Lower lobe of right lung (tissue), 2 donors: ENCODE data around the gene COL23A1. TPM values are rescaled to one million over a fixed set of nuclear protein-coding genes. Genes with fewer than 3 reads are reported as not detected.

ENCODE experiments used
- ATAC-seq, 2 donors: fragments of 200-7000 bp; cut with Tn5 transposase; one replicate each; pipeline ENCODE4 v1.9.1; 2020 to 2022; ENCODE audit warnings: mild to moderate bottlenecking in 2 of 2, moderate library complexity in 2 of 2
- DNase-seq: peaks from one replicate; pipeline ENCODE4 v3.0.0-alpha.2; 2020
- H3K27ac ChIP-seq: fragments of 200-600 bp; one replicate; pipeline ENCODE4 v1.8.0; 2022
- H3K27me3 ChIP-seq: fragments of 200-600 bp; one replicate; pipeline ENCODE4 v1.8.0; 2022; ENCODE audit warnings: low read depth
- H3K36me3 ChIP-seq: fragments of 200-600 bp; one replicate; pipeline ENCODE4 v1.8.0; 2022; ENCODE audit warnings: mild to moderate bottlenecking
- H3K4me1 ChIP-seq: fragments of 200-600 bp; one replicate; pipeline ENCODE4 v1.8.0; 2022
- H3K4me3 ChIP-seq: fragments of 200-600 bp; one replicate; pipeline ENCODE4 v1.8.0; 2022; ENCODE audit warnings: mild to moderate bottlenecking
- H3K9me3 ChIP-seq: fragments of 200-600 bp; one replicate; pipeline ENCODE4 v1.8.0; 2022
- CTCF ChIP-seq: fragments of 200-600 bp; IDR thresholded peaks from one replicate; pipeline ENCODE4 v1.8.0; 2022; ENCODE audit warnings: antibody characterized with exemption, mild to moderate bottlenecking
- intact Hi-C: fragments of 100-400 bp; cut with DNase I; formaldehyde crosslinking; loops from one replicate; pipeline ENCODE4 v1.11.0; 2022
- total RNA-seq: library from RNA; stranded (reverse); fragmentation: NEBNext Ultra II Directional; extraction: Animal tissue kit (Norgen Biotek cat#: 25700); gene quantifications from one replicate; pipeline ENCODE4 v1.2.1, GENCODE V29; 2021
- donor health status: DM: no; HTN: yes; CAD: no; lungs with severe emphysema.

COL23A1 gene
- total RNA-seq, 1 donor from 2014 or later, result 1.2 TPM

- Histone ChIP-seq H3K4me3 (no peak overlapping the region), H3K4me1 (no peaks in the 10 kb centered on the region), H3K9me3 (no peaks in the 10 kb centered on the region), H3K27me3 (no peaks in the 10 kb centered on the region), H3K36me3 (no peaks in the 10 kb centered on the region), H3K27ac (no peak overlapping the region)
- TF ChIP-seq CTCF, result no peak
- intact Hi-C loops, result no loop called here
- peak; percentile 35 for DNase-seq
- no peak for ATAC-seq
Measured at GRCh38 chr5:178310130-178310865, 279.9 kb downstream of the COL23A1 start.

GRCh38 chr5:178309271-178310013 lies 280.8 kb downstream of the COL23A1 start:
- DNase-seq (peak; percentile 36), ATAC-seq (no peak)
- no peak for TF ChIP-seq CTCF
- Histone ChIP-seq H3K4me1 (no peaks in the 10 kb centered on the region), H3K27ac (no peak overlapping the region), H3K27me3 (no peaks in the 10 kb centered on the region), H3K36me3 (no peaks in the 10 kb centered on the region), H3K9me3 (no peaks in the 10 kb centered on the region), H3K4me3 (no peak overlapping the region)
- intact Hi-C loops, result no loop called here

DNA sequence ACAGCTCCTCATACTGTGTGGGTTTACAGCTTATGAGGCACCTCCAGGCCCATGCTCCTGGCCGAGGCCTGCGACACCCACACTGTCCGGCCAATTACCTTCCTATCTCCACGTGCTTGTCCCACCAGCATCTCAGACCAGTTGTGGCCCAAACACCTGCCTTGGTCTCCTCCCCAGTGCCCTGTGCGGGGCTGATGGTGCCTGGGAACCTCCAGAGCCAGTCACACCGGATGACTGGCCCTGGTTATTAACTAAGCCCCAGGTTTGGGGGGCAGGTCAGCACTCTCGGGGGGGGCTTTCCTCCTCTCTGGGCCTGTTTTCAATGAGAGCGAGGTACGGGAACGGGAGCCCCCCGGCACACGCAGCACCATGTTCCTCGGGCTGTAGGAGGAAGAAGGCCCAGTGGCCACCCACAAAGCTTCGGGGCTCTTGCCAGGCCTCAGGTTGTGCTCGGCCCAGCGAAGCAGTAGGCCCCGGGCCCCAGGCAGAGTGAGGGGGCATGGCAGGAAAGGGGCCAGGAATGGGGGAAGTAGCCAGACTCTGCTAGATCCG lies 281.6 kb downstream of the COL23A1 start:
- DNase-seq (peak; percentile 27), ATAC-seq (no peak)
- Histone ChIP-seq H3K4me3 (no peak overlapping the region), H3K27me3 (no peaks in the 10 kb centered on the region), H3K4me1 (no peaks in the 10 kb centered on the region), H3K27ac (no peak overlapping the region), H3K36me3 (no peaks in the 10 kb centered on the region), H3K9me3 (no peaks in the 10 kb centered on the region)
- TF ChIP-seq CTCF, result no peak
- intact Hi-C loops, result no loop called here

- intact Hi-C loops, result no loop called here
- Histone ChIP-seq H3K27ac (no peak overlapping the region), H3K4me3 (no peak overlapping the region), H3K9me3 (no peaks in the 10 kb centered on the region), H3K36me3 (no peaks in the 10 kb centered on the region), H3K27me3 (no peaks in the 10 kb centered on the region), H3K4me1 (no peaks in the 10 kb centered on the region)
- DNase-seq (peak; percentile 42), ATAC-seq (no peak)
- no peak for TF ChIP-seq CTCF
Measured at GRCh38 chr5:178307267-178308045, 282.7 kb downstream of the COL23A1 start.
